Measurements from ENCODE around the gene ST8SIA5. TPM values are rescaled to one million over a fixed set of nuclear protein-coding genes. Genes with fewer than 3 reads are reported as not detected.
A peak's percentile ranks its signal among the peaks of the same experiment; 100 is the strongest.

ST8SIA5 gene
- total RNA-seq, 3 donors from 2014 or later: 0.13 TPM; not detected in 2

DNA sequence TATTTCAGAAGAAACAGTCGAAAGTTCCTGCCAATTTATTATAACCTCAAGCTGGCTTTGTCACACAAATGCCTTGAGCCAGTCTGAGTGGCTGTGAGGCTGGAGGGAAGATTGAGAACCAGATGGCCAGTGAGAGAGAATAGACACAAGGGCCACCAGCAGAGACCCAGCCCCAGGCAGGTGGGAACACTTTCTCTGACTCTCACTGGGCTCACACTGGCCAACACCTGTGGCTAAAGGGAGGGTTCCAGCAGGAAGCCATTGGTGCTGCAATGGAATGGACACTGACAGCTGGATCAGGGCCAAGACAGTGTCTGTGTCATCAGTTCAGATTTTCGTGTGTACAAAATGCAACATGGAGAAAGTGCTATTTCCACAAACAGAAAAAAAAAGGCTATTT lies 129.7 kb downstream of the ST8SIA5 start:
- Mint-ChIP-seq H3K4me3 (no peak overlapping the region), H3K36me3 (ENCODE audit: insufficient read depth) (no peaks in the 10 kb centered on the region), H3K27me3 (ENCODE audit: low read depth) (peaks cover 9% of the 10 kb centered on the region), H3K9me3 (no peaks in the 10 kb centered on the region), H3K4me1 (ENCODE audit: low read depth) (peaks cover 18% of the 10 kb centered on the region)
- ATAC-seq: no peak
- DNase-seq: no peak

DNA sequence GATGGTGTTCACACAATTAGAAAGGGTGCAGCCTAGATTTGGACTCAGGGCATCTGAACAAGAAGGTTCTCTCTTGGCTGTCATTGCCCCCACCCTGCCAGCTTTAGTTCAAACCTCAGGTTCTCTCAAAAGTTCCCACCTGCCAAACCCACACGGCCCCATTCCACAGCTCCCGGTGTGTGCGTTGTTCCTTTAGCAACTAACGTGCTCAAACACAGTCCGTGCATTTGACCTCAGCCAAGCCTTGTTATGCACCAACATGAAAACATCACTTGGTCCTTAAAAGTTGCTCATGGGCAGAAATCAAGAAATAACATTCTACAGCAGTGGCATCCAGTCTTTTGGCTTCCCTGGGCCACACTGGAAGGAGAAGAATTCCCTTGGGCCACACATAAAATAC lies 131.8 kb downstream of the ST8SIA5 start:
- Mint-ChIP-seq H3K4me1 (ENCODE audit: low read depth) (peaks cover 30% of the 10 kb centered on the region), H3K4me3 (no peak overlapping the region), H3K36me3 (ENCODE audit: insufficient read depth) (no peaks in the 10 kb centered on the region), H3K9me3 (no peaks in the 10 kb centered on the region), H3K27me3 (ENCODE audit: low read depth) (peaks cover 4% of the 10 kb centered on the region)
- ATAC-seq (no peak), DNase-seq (no peak)

DNA sequence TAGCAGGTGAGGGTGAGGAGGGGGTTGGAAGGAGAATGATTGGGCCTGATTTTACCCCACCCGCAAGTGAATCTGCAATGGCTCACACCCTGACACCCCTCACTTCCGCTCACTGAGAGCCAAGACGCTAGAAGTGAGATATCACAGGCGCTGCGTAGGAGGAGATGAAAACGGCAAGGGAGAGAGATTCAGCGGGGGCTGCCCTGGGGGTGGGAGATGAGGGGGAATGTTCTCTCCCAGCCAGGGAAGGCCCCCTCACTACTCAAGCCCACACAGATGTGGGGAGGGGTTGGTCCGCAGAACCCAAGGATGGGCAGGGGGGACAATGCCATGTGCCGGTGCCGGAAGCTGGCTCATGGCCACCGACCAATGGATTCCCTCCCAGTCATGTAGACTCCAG lies 132.7 kb downstream of the ST8SIA5 start:
- ATAC-seq: peak in 1 of 2 donors; percentile 58
- H3K9me3 Mint-ChIP-seq: no peaks in the 10 kb centered on the region
- peaks cover 30% of the 10 kb centered on the region for H3K4me1 Mint-ChIP-seq (ENCODE audit: low read depth)
- H3K4me3 Mint-ChIP-seq: no peak overlapping the region
- DNase-seq: peak; percentile 17
- no peaks in the 10 kb centered on the region for H3K36me3 Mint-ChIP-seq (ENCODE audit: insufficient read depth)
- peaks cover 4% of the 10 kb centered on the region for H3K27me3 Mint-ChIP-seq (ENCODE audit: low read depth)

DNA sequence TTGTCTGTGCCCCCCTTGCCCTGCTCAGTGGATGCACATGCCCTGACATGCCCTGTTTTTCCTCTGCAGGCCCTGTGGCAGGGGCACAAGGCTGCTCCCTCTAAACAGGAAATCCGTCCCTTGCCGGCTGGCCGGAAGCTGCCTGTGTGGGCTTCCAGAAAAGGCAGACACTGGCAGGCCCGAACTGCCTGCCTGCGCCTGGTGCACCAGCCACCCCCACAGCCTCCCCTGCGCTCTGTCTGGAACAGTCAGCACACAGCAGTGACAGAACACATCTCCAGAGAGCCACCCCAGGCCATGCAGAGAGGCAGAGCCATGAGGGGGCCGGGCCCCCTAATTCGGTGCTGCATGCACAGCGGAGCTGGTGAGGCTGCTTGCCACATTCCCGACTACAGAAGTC lies 133.3 kb downstream of the ST8SIA5 start:
- H3K27me3 Mint-ChIP-seq (ENCODE audit: low read depth): peaks cover 4% of the 10 kb centered on the region
- DNase-seq (no peak), ATAC-seq (peak; percentile 69 to 72)
- peaks cover 30% of the 10 kb centered on the region for H3K4me1 Mint-ChIP-seq (ENCODE audit: low read depth)
- peak overlapping the region; percentile 13 for H3K4me3 Mint-ChIP-seq
- no peaks in the 10 kb centered on the region for H3K9me3 Mint-ChIP-seq
- H3K36me3 Mint-ChIP-seq (ENCODE audit: insufficient read depth): no peaks in the 10 kb centered on the region

DNA sequence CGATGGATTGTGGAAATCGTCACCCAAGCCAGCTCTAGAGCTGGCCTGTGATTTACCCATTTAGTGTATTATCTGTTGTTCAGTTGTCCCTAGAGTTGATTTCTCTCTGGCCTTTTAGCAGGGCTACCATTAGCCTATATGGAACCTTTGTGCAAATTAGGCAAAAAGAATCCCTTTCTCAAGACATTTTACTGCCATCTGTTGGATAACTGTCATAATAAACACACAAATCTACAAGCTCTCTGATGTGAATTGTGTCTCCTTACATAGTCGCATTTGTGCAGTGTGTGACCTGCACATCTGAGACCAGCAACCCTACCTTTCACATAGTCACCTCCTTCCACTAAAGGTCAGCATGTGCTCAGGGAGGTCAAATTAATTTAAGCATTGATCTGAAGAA lies 133.9 kb downstream of the ST8SIA5 start:
- peaks cover 30% of the 10 kb centered on the region for H3K4me1 Mint-ChIP-seq (ENCODE audit: low read depth)
- H3K4me3 Mint-ChIP-seq: no peak overlapping the region
- peaks cover 4% of the 10 kb centered on the region for H3K27me3 Mint-ChIP-seq (ENCODE audit: low read depth)
- ATAC-seq: peak in 1 of 2 donors; percentile 15
- H3K36me3 Mint-ChIP-seq (ENCODE audit: insufficient read depth): no peaks in the 10 kb centered on the region
- no peaks in the 10 kb centered on the region for H3K9me3 Mint-ChIP-seq
- no peak for DNase-seq

DNA sequence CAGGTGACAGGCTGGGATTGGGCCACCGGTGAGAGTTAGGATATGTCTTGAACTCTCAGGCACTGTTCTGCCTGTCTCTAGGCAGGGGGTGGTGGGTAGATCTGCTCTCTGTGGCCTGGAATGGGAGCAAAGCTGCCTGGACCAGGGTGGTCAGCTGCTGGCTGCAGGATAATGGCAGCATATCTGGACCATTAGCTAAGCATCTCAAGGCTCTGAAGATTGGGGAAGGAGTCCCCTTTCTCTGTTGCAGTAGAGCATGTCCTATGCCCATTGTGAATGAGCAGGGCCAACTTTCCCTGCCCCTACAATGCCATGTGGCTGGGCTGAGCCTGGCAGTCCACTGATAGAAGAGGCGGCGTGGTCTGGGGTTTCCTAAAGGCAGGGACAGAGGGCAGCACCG lies 134.4 kb downstream of the ST8SIA5 start:
- peaks cover 4% of the 10 kb centered on the region for H3K27me3 Mint-ChIP-seq (ENCODE audit: low read depth)
- DNase-seq (no peak), ATAC-seq (no peak)
- no peaks in the 10 kb centered on the region for H3K9me3 Mint-ChIP-seq
- H3K4me1 Mint-ChIP-seq (ENCODE audit: low read depth): peaks cover 30% of the 10 kb centered on the region
- H3K4me3 Mint-ChIP-seq: no peak overlapping the region
- no peaks in the 10 kb centered on the region for H3K36me3 Mint-ChIP-seq (ENCODE audit: insufficient read depth)

DNA sequence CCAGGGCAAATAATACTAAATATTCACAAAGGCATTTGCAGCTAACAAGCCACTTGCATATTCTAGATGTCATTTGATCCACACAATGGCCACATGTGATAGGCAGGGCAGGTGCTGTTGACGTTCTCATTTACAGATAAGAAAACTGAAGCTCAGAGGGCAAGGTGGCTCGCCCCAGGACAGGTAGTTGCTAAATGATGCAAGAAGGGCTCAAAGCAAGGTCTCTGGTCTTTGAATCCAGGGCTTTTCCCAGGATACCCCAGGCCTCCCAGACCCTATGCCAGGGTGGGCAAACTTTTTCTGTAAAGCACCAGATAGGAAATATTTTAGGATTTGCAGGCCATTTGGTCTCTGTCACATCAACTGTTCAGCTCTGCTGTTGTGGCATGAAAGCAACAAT lies 135.0 kb downstream of the ST8SIA5 start:
- ATAC-seq: no peak
- H3K27me3 Mint-ChIP-seq (ENCODE audit: low read depth): no peaks in the 10 kb centered on the region
- H3K36me3 Mint-ChIP-seq (ENCODE audit: insufficient read depth): no peaks in the 10 kb centered on the region
- H3K9me3 Mint-ChIP-seq: no peaks in the 10 kb centered on the region
- H3K4me1 Mint-ChIP-seq (ENCODE audit: low read depth): peaks cover 30% of the 10 kb centered on the region
- no peak for DNase-seq
- no peak overlapping the region for H3K4me3 Mint-ChIP-seq

DNA sequence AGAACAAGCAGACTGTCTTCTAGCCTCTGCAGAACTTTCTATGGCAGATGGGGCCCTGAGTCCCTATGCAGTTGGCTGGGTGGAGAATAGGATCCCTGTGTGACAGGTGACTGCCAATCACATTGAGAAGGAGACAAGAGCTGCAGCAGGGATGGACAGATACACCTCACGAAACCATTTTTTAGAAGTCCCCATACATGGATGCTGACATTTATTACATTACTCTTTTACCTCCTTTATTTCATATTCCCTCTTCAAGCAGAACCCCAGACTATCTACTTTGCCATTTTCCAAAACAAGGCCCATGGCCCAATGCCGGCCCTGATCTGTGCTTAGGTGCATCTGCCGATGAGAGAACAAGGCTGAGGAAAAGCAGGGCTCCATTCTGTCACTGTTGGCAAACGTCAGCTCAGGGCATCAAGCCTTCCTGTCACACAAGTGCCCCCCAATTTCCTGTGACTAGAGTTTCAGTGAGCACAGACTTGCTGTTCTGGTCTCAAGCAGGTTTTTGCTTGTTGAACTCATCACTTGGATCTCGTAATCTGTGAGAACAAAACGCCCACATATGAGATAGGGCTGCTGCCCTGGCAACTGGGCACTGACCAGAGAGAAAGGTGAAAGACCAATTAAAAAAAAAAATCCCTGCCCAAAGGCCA lies 135.6 kb downstream of the ST8SIA5 start:
- no peaks in the 10 kb centered on the region for H3K36me3 Mint-ChIP-seq (ENCODE audit: insufficient read depth)
- no peak overlapping the region for H3K4me3 Mint-ChIP-seq
- ATAC-seq (no peak), DNase-seq (no peak)
- no peaks in the 10 kb centered on the region for H3K9me3 Mint-ChIP-seq
- peaks cover 30% of the 10 kb centered on the region for H3K4me1 Mint-ChIP-seq (ENCODE audit: low read depth)
- no peaks in the 10 kb centered on the region for H3K27me3 Mint-ChIP-seq (ENCODE audit: low read depth)

DNA sequence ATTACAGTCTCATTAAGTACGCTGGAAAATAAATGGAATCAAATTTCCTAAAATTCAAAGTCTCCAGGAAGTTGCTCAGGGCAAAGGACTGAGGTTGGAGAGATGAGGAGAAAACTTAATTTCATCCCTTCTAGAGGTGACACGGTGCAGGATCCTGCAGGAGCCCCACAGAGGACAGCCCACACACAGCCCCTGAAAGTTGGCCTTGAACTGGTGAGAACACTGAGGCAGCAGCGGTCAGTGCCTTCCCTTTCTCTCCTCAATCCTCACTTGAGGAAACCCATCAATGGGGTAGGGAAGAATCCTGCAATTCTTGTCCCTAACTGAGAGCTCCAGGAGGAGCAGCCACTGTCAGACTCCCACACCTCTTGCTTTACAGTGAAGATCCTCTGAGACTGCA lies 137.3 kb downstream of the ST8SIA5 start:
- H3K27me3 Mint-ChIP-seq (ENCODE audit: low read depth): no peaks in the 10 kb centered on the region
- no peak overlapping the region for H3K4me3 Mint-ChIP-seq
- no peak for DNase-seq
- no peak for ATAC-seq
- no peaks in the 10 kb centered on the region for H3K36me3 Mint-ChIP-seq (ENCODE audit: insufficient read depth)
- peaks cover 28% of the 10 kb centered on the region for H3K4me1 Mint-ChIP-seq (ENCODE audit: low read depth)
- H3K9me3 Mint-ChIP-seq: no peaks in the 10 kb centered on the region

Other genes starting within 250 kb of the ST8SIA5 start
- gene LOXHD1, start 99.8 kb downstream of the ST8SIA5 start, total RNA-seq: not detected
- gene PIAS2, start 160.5 kb upstream of the ST8SIA5 start, total RNA-seq: 10 to 100 TPM; 20.1 to 22.6 (median 21.0) TPM
- gene KATNAL2, start 160.5 kb upstream of the ST8SIA5 start, total RNA-seq: 1 to 10 TPM in 1 of 3 donors, under 1 TPM in 2; 0.54 to 1.0 (median 0.61) TPM

Measured in activated T-cell treated with anti-CD3 and anti-CD28 coated beads, Interleukin-2, amount 50 U/mL, for 4 hours (primary cell).